SH-SY5Y (cell line): ENCODE results near the gene SNX5.

Experiments used
- GATA2 ChIP-seq: IDR thresholded peaks from 2 replicates; pipeline ENCODE4 v1.6.1; 2011; ENCODE audit warnings: mild to moderate bottlenecking, low read depth, low read length
- GATA3 ChIP-seq: IDR thresholded peaks from 2 replicates; pipeline ENCODE4 v1.6.1; 2011; ENCODE audit warnings: low read depth, mild to moderate bottlenecking, low read length, moderate library complexity

SNX5 gene

GRCh38 chr20:17910828-17911294, 57.7 kb downstream of the SNX5 start:
- no peak for TF ChIP-seq GATA3
- TF ChIP-seq GATA2 = no peak

- TF ChIP-seq GATA3 (no peak), GATA2 (no peak)
Observed at GRCh38 chr20:17909869-17910321, 58.7 kb downstream of the SNX5 start.

DNA sequence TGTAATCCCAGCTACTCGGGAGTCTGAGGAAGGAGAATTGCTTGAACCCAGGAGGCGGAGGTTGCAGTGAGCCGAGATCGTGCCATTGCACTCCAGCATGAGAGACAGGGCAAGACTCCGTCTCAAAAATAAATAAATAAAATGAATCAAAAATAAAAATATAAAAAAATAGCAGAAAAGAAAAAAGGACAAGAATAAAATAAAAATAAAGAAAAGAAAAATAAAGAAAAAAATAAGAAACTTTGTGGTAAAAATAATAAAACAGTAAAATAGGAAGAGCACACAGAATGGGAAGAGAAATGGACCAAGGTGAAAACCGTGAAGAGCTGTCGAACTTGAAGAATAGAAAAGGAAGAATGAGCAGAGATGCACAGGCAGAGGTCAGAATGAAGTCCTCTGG, 63.0 kb downstream of the SNX5 start:
- TF ChIP-seq GATA2 = no peak

GRCh38 chr20:17904027-17904426, 64.6 kb downstream of the SNX5 start:
- TF ChIP-seq GATA3 (no peak), GATA2 (no peak)

DNA sequence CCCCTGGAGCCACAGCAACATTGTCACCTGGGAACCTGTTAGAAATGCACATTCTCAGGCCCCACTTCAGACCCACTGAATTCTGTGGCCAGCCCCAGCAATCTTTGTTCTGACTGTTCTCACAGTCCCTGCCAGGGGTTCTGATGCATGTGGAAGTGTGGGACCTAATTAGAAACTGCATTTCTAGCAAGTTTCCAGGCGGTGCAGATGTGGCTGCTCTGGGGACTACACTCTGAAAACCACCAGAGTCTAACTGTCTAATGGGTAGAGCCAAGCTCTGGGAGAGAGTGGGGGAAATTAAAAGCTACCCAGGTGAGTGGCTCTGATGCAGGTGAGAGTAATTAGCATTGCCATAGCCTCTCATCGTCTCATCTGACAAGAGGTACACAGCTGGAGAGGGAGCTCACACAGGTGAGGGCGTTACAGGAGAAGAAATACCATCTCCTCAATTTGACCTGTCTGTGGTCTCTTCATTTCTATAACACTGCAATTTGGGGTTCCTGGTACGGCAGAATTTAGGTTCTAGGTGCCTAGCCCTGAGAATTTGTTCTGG, 66.0 kb downstream of the SNX5 start:
- TF ChIP-seq GATA2 (no peak), GATA3 (no peak)

DNA sequence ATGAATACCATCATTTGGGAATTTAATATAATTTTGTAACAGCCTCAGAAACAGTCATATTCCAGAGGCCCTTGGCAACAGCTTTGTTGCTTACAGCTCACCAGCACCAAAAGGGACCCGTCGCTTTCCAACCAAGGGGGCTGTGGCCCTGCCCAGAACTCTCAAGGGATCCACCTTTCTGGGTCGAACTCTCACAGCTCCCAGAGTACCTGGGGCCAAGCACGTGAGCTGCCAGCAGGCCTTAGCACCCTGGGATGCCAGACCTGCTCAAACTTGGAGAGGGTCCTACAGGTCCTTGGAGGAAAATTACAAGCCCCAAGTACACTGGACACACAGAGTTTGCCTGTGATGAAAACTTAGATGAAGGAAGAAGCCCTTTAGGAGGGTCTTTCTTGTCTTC, 66.6 kb downstream of the SNX5 start:
- TF ChIP-seq GATA3 (no peak), GATA2 (no peak)

DNA sequence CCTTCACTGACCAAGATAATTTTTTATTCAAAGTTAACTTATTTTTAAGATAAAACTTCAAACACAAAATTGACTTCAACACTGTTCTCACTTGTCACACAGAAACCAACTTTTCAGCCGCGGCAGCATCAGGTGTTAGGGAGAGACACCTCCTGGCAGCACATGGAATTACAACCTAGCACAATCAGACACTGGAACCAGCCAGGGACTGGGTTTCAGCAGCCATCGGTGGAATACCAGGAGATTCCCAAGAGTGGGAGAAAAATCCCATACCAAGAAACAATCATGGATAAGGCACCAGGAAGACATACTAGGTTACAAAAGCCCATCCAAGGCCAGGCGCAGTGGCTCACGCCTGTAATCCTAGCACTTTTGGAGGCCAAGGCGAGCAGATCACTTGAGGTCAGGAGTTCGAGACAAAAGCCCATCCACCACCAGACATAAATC, 70.0 kb downstream of the SNX5 start:
- no peak for TF ChIP-seq GATA3
- no peak for TF ChIP-seq GATA2

DNA sequence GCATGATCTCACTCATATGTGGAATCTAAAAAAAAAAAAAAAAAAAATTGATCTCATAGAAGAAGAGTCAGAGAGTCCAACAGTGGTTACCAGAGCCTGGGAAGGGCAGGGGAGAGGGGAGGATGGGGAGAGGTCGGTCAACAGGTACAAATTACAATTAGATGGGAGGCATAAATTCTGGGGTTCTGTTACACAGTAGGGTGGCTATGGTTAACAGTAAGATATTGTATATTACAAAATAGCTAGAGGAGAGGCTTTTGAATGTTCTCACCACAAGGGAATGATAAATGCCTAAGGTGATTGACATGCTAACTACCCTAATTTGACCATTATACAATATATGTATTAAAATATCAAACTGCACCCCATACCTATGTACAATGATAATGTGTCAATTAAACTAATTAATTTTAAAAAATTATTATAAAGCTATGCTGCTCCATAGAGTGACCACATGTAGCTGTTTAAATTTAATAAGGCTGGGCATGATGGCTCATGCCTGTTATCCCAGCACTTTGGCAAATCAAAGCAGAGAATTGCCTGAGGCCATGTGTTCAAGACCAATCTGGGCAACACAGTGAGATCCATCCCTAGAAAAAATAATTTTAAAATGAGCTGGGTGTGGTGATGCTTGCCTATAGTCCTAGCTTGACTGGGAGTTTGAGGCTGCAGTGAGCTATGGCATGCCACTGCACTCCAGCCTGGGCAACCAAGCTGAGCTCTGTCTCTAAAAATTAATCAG, 70.9 kb downstream of the SNX5 start:
- no peak for TF ChIP-seq GATA2
- TF ChIP-seq GATA3 = no peak

- no peak for TF ChIP-seq GATA2
- no peak for TF ChIP-seq GATA3
Observed at GRCh38 chr20:17896771-17897369, 71.7 kb downstream of the SNX5 start.

- TF ChIP-seq GATA3 (no peak), GATA2 (no peak)
Observed at GRCh38 chr20:17896193-17896723, 72.3 kb downstream of the SNX5 start.

- TF ChIP-seq GATA2 (no peak), GATA3 (no peak)
Observed at GRCh38 chr20:17895641-17896171, 72.9 kb downstream of the SNX5 start.

- TF ChIP-seq GATA2 (no peak), GATA3 (no peak)
Observed at GRCh38 chr20:17893445-17893844, 75.1 kb downstream of the SNX5 start.

DNA sequence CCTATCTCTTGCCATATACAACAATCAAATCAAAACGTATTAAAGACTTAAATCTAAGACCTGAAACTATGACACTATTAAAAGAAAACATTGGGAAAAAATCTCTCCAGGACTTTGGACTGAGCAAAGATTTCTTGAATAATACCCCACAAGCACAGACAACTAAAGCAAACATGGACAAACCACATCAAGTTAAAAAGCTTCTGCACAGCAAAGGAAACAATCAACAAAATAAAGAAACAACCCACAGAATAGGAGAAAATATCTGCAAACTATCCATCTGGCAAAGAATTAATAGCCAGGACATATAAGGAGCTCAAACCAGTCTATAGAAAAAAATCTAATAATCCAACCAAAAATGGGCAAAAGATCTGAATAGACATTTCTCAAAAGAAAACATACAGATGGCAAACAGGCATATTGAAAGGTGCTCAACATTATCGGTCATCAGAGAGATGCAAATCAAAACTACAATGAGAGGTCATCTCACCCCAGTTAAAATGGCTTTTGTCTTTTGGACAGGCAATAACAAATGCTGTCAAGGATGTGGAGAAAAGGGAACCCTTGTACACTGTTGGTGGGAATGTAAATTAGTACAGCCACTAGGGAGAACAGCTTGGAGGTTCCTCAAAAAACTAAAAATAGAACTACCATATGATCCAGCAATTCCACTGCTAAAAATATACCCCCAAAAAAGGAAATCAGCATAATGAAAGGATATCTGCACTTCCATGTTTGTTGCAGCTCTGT, 76.2 kb downstream of the SNX5 start:
- TF ChIP-seq GATA3 = no peak
- TF ChIP-seq GATA2 = no peak
